Measurements from ENCODE around the gene PBX3. TPM values are rescaled to one million over a fixed set of nuclear protein-coding genes. Genes with fewer than 3 reads are reported as not detected.

The PBX3 gene
- total and polyA plus RNA-seq, 2 of the 13 experiments (the other 11 are each of a cell fraction or from before 2014, with no cell fraction given) = 6.0 to 11.2 TPM

DNA sequence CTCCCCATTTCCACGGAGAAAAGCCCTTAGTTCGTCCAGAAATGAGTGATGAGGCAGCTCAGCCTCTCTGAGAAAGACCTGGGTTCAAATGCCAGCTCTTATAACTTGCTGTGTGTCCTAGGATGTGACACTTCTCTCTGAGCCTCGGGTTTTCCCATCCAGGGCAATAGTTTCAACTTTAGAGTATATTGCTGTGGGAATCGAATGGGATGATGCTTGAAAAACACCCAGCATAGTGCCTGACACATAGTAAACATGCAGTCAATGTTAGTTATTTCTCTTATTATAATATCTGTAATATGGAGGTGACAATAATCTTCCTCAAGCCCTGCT lies 39.7 kb upstream of the PBX3 start (continued):
- TF ChIP-seq AFF4 (CRISPR knock-in tag; IDR thresholded peaks at IDR 0.05) (no peak), PITX1 (CRISPR knock-in tag; IDR thresholded peaks at IDR 0.05) (0 out of 2 replicates have a peak, but pooled peaks have one; percentile 4), ZNF547 (CRISPR knock-in tag; IDR thresholded peaks at IDR 0.05) (no peak), HMGXB3 (CRISPR knock-in tag; IDR thresholded peaks at IDR 0.05; ENCODE audit: borderline replicate concordance) (0 out of 2 replicates have a peak, but pooled peaks have one; percentile 8), PPARG (CRISPR knock-in tag; conservative IDR thresholded peaks at IDR 0.05) (0 out of 2 replicates have a peak, but pooled peaks have one; percentile 6), JARID2 (CRISPR knock-in tag; IDR thresholded peaks at IDR 0.05; ENCODE audit: insufficient replicate concordance) (no peak), KAT7 (CRISPR knock-in tag; IDR thresholded peaks at IDR 0.05; ENCODE audit: borderline replicate concordance) (no peak), RORA (CRISPR knock-in tag; IDR thresholded peaks at IDR 0.05) (no peak), ZNF451 (CRISPR knock-in tag; IDR thresholded peaks at IDR 0.05) (no peak), NCOR1 (IDR thresholded peaks at IDR 0.05; ENCODE audit: borderline replicate concordance, low read length) (no peak), HDAC6 (IDR thresholded peaks at IDR 0.05; ENCODE audit: low read depth, low read length) (no peak), GPN1 (CRISPR knock-in tag; IDR thresholded peaks at IDR 0.05; ENCODE audit: borderline replicate concordance) (no peak), RXRB (CRISPR knock-in tag; IDR thresholded peaks at IDR 0.05; ENCODE audit: borderline replicate concordance) (peak; percentile 1; the same call in 1 of the 2 replicates), ATF1 (CRISPR knock-in tag; IDR thresholded peaks at IDR 0.05) (no peak), TCF7L2 (IDR thresholded peaks at IDR 0.05; ENCODE audit: low read depth, low read length) (no peak), ZNF879 (CRISPR knock-in tag; IDR thresholded peaks at IDR 0.05) (0 out of 2 replicates have a peak, but pooled peaks have one; percentile 18), KDM4B (CRISPR knock-in tag; IDR thresholded peaks at IDR 0.05) (no peak), NFIB (CRISPR knock-in tag; IDR thresholded peaks at IDR 0.05; ENCODE audit: borderline replicate concordance) (no peak), U2AF1 (optimal IDR thresholded peaks at IDR 0.05; ENCODE audit: low read depth, low read length) (no peak)
- TF ChIP-seq, protein P1, sequence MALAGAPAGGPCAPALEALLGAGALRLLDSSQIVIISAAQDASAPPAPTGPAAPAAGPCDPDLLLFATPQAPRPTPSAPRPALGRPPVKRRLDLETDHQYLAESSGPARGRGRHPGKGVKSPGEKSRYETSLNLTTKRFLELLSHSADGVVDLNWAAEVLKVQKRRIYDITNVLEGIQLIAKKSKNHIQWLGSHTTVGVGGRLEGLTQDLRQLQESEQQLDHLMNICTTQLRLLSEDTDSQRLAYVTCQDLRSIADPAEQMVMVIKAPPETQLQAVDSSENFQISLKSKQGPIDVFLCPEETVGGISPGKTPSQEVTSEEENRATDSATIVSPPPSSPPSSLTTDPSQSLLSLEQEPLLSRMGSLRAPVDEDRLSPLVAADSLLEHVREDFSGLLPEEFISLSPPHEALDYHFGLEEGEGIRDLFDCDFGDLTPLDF (CRISPR knock-in tag; IDR thresholded peaks at IDR 0.05) = no peak
- TF ChIP-seq, protein P2, sequence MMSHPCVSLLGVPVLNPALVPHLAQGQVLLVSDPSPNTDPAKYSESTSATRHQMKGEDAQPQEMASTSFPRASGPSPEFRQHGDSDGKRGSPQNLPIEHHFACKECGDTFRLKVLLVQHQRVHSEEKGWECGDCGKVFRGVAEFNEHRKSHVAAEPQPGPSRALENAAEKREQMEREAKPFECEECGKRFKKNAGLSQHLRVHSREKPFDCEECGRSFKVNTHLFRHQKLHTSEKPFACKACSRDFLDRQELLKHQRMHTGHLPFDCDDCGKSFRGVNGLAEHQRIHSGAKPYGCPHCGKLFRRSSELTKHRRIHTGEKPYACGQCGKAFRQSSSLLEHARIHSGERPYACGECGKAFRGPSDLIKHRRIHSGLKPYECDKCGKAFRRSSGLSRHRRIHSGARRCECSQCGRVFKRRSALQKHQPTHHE (CRISPR knock-in tag; IDR thresholded peaks at IDR 0.05; ENCODE audit: borderline replicate concordance) = no peak

Data from HepG2 (cell line).